OCI-LY1 (cell line): ENCODE data around the gene CFAP52.

Experiments
- H2AFZ ChIP-seq: fragments of 200-600 bp; sonication (generic), shearing (Covaris generic); 2 replicates; pipeline ENCODE4 v1.6.0; 2014; ENCODE audit warnings: antibody characterized with exemption, mild to moderate bottlenecking, low read length
- H3F3A ChIP-seq: fragments of 200-600 bp; sonication (generic), shearing (Covaris generic); 2 replicates; pipeline ENCODE4 v1.6.0; 2014; ENCODE audit warnings: mild to moderate bottlenecking, antibody characterized with exemption, low read length, moderate library complexity; ENCODE audit not compliant: insufficient read depth
- H3K27ac ChIP-seq: fragments of 200-600 bp; sonication (generic); 2 replicates; pipeline ENCODE4 v1.5.1; 2014; ENCODE audit warnings: low read length, mixed run types, mild to moderate bottlenecking, low read depth; ENCODE audit not compliant: poor library complexity, severe bottlenecking
- H3K27me3 ChIP-seq: fragments of 200-600 bp; sonication (generic); 2 replicates; pipeline ENCODE4 v1.6.0; 2014; ENCODE audit warnings: antibody characterized with exemption, mild to moderate bottlenecking, low read length, moderate library complexity; ENCODE audit not compliant: insufficient read depth
- H3K36me3 ChIP-seq: fragments of 200-600 bp; sonication (generic); 2 replicates; pipeline ENCODE4 v1.6.1; 2014; ENCODE audit warnings: mild to moderate bottlenecking, antibody characterized with exemption, low read length, moderate library complexity, mixed read lengths; ENCODE audit not compliant: insufficient read depth
- H3K4me1 ChIP-seq: fragments of 200-600 bp; sonication (generic); 2 replicates; pipeline ENCODE4 v1.5.1; 2014; ENCODE audit warnings: mild to moderate bottlenecking, low read length, moderate library complexity; ENCODE audit not compliant: insufficient read depth, severe bottlenecking
- H3K4me2 ChIP-seq: fragments of 200-600 bp; sonication (generic), shearing (Covaris generic); 2 replicates; pipeline ENCODE4 v1.6.1; 2014; ENCODE audit warnings: low read length
- H3K4me3 ChIP-seq: fragments of 200-600 bp; sonication (generic); 2 replicates; pipeline ENCODE4 v1.5.1; 2014; ENCODE audit warnings: low read length, low read depth, mild to moderate bottlenecking, mixed read lengths; ENCODE audit not compliant: poor library complexity, severe bottlenecking
- H3K79me2 ChIP-seq: fragments of 200-600 bp; shearing (Covaris generic); 2 replicates; pipeline ENCODE4 v1.6.1; 2016; ENCODE audit warnings: mixed run types, low read length, mixed read lengths; ENCODE audit not compliant: insufficient read depth
- H3K9ac ChIP-seq: fragments of 200-600 bp; sonication (generic), shearing (Covaris generic); 2 replicates; pipeline ENCODE4 v1.6.1; 2014; ENCODE audit warnings: mild to moderate bottlenecking, low read length, mixed read lengths
- H3K9me2 ChIP-seq: fragments of 200-600 bp; sonication (generic), shearing (Covaris generic); 2 replicates; pipeline ENCODE4 v1.6.1; 2014; ENCODE audit warnings: low read depth, mild to moderate bottlenecking, low read length, mixed read lengths
- H3K9me3 ChIP-seq: fragments of 200-600 bp; shearing (Covaris generic); 2 replicates; pipeline ENCODE4 v1.6.1; 2014; ENCODE audit warnings: low read length, mixed read lengths
- H4K20me1 ChIP-seq: fragments of 200-600 bp; sonication (generic), shearing (Covaris generic); 2 replicates; pipeline ENCODE4 v1.6.0; 2016; ENCODE audit warnings: mild to moderate bottlenecking, low read length; ENCODE audit not compliant: insufficient read depth
- EZH2 ChIP-seq: fragments of 200-600 bp; sonication (generic), shearing (Covaris generic); IDR thresholded peaks from 2 replicates; pipeline ENCODE4 v1.8.0; 2017; ENCODE audit warnings: borderline replicate concordance, mixed run types, mild to moderate bottlenecking, antibody characterized with exemption, low read length, moderate library complexity, mixed read lengths
- TF ChIP-seq, protein P1 (sequence below): fragments of 200-600 bp; sonication (generic), shearing (Covaris generic); IDR thresholded peaks from 2 replicates; pipeline ENCODE4 v1.5.1; 2017; ENCODE audit warnings: mild to moderate bottlenecking, antibody characterized with exemption, low read length, moderate library complexity, mixed read lengths

Gene CFAP52

GRCh38 chr17:9677896-9678295 lies 101.5 kb downstream of the CFAP52 start:
- peaks cover 9% of the 10 kb centered on the region; the same call in 1 of the 2 replicates for H3K9me3 ChIP-seq
- H3F3A ChIP-seq: no peaks in the 10 kb centered on the region
- no peak overlapping the region for H3K27ac ChIP-seq
- H3K4me1 ChIP-seq: no peaks in the 10 kb centered on the region
- no peak overlapping the region for H3K9ac ChIP-seq
- H3K79me2 ChIP-seq: no peaks in the 10 kb centered on the region
- H3K9me2 ChIP-seq: no peaks in the 10 kb centered on the region
- H3K4me3 ChIP-seq: no peak overlapping the region
- no peak overlapping the region for H3K4me2 ChIP-seq
- H3K27me3 ChIP-seq: no peaks in the 10 kb centered on the region
- no peak for TF ChIP-seq EZH2
- TF ChIP-seq, protein P1, sequence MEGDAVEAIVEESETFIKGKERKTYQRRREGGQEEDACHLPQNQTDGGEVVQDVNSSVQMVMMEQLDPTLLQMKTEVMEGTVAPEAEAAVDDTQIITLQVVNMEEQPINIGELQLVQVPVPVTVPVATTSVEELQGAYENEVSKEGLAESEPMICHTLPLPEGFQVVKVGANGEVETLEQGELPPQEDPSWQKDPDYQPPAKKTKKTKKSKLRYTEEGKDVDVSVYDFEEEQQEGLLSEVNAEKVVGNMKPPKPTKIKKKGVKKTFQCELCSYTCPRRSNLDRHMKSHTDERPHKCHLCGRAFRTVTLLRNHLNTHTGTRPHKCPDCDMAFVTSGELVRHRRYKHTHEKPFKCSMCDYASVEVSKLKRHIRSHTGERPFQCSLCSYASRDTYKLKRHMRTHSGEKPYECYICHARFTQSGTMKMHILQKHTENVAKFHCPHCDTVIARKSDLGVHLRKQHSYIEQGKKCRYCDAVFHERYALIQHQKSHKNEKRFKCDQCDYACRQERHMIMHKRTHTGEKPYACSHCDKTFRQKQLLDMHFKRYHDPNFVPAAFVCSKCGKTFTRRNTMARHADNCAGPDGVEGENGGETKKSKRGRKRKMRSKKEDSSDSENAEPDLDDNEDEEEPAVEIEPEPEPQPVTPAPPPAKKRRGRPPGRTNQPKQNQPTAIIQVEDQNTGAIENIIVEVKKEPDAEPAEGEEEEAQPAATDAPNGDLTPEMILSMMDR: no peak
- no peaks in the 10 kb centered on the region for H4K20me1 ChIP-seq
- no peaks in the 10 kb centered on the region for H3K36me3 ChIP-seq
- no peak overlapping the region for H2AFZ ChIP-seq

GRCh38 chr17:9684955-9685621 lies 108.6 kb downstream of the CFAP52 start:
- H2AFZ ChIP-seq: no peak overlapping the region
- no peaks in the 10 kb centered on the region for H3K4me1 ChIP-seq
- no peaks in the 10 kb centered on the region for H3F3A ChIP-seq
- H3K27ac ChIP-seq: no peak overlapping the region
- H3K9me3 ChIP-seq: peaks cover 6% of the 10 kb centered on the region; the same call in 1 of the 2 replicates
- no peaks in the 10 kb centered on the region for H4K20me1 ChIP-seq
- H3K36me3 ChIP-seq: no peaks in the 10 kb centered on the region
- H3K27me3 ChIP-seq: no peaks in the 10 kb centered on the region
- H3K9ac ChIP-seq: no peak overlapping the region
- H3K4me3 ChIP-seq: no peak overlapping the region
- TF ChIP-seq EZH2: no peak
- TF ChIP-seq, protein P1: no peak
- no peaks in the 10 kb centered on the region for H3K79me2 ChIP-seq
- no peak overlapping the region for H3K4me2 ChIP-seq
- no peaks in the 10 kb centered on the region for H3K9me2 ChIP-seq
